Choroid plexus epithelial cell (primary cell): Measurements from ENCODE around the gene LZIC.

Source experiments
- DNase-seq: peaks from one replicate; pipeline ENCODE4 v3.0.0-alpha.2; 2010; ENCODE audit warnings: low read depth
- H3K4me3 ChIP-seq: 2 replicates; pipeline ENCODE4 v1.5.1; 2011; ENCODE audit warnings: low read depth, mild to moderate bottlenecking, control low read depth, low read length, moderate library complexity
- TF ChIP-seq, protein P1 (sequence below): conservative IDR thresholded peaks from 2 replicates; pipeline ENCODE4 v1.5.1; 2011; ENCODE audit warnings: low read depth, mild to moderate bottlenecking, control low read depth, inconsistent platforms, low read length, moderate library complexity

LZIC gene

DNA sequence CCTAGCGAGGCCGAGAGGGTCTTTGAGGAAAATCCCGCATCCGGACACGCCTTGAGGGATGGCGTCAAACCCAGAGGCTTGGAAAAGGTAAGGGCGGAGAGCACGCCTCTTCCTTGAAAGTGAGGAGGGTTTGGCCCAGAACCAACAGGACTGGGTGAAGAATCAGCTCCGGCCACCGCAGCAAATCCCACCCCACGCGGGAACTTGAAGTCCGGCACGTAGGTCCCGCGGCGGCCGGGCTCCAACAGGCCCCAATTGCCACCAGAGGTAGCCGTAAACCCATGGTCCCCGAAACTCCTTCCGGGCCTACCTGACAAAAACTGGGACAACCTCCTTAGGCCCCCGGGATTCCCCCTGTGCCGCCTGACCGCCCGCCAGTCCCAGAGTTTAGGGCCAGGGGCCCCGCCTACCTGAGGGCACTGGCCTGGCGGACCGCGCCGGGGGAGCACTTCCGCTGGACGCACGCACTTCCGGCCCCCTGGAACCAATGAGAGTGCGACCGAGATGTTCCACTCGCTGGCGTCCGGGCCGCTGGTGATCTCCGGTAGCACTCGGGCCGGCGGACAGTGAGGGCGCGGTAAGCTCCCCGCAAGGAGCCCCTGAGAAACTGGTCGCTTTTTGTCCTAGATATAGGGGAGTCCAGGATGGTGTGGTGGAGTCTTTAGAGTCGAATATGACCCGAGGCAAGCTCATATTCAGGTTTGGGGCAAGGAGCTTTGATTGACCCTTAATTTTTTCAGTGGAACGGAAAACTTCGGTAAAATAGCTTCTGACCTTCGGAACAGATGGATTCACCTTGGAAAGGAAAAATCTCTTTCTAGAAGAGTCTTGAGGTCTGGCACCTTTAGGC, at the start of gene LZIC, which contains the start of gene NMNAT1:
LZIC (minus strand) TSS at position 453 of the 850 bp plus-strand sequence. CDS start 6,772 bp downstream, outside the sequence.
NMNAT1 (plus strand) TSS at position 537 of the 850 bp plus-strand sequence. CDS start 28,599 bp downstream, outside the sequence.
- DNase-seq = peak; percentile 96
- TF ChIP-seq, protein P1, sequence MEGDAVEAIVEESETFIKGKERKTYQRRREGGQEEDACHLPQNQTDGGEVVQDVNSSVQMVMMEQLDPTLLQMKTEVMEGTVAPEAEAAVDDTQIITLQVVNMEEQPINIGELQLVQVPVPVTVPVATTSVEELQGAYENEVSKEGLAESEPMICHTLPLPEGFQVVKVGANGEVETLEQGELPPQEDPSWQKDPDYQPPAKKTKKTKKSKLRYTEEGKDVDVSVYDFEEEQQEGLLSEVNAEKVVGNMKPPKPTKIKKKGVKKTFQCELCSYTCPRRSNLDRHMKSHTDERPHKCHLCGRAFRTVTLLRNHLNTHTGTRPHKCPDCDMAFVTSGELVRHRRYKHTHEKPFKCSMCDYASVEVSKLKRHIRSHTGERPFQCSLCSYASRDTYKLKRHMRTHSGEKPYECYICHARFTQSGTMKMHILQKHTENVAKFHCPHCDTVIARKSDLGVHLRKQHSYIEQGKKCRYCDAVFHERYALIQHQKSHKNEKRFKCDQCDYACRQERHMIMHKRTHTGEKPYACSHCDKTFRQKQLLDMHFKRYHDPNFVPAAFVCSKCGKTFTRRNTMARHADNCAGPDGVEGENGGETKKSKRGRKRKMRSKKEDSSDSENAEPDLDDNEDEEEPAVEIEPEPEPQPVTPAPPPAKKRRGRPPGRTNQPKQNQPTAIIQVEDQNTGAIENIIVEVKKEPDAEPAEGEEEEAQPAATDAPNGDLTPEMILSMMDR = no peak

DNA sequence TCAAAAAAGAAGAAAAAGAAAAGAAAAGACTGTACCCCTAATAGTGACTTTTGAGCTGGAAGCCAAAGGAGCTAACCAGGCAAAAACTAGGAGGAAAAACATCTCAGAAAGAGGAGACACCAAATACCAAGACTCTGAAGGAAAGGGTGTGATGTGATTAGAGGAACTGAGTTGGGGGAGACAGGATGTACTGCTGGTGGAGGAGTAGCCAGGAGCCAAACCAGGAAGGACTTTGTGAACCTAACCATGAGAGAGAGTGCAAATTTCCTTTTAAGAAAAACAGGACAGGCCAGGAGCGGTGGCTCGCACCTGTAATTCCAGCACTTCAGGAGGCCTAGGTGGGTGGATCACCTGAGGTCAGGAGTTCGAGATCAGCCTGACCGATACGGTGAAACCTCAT, 49.7 kb upstream of the LZIC start:
- TF ChIP-seq, protein P1 = no peak
- H3K4me3 ChIP-seq = no peak overlapping the region
- no peak for DNase-seq

More for the DNA sequence above, at the start of gene LZIC, which contains the start of gene NMNAT1:
- H3K4me3 ChIP-seq = peak within 1 kb of the TSS; percentile 85

- TF ChIP-seq, protein P1 = no peak
- no peak overlapping the region for H3K4me3 ChIP-seq
- DNase-seq = no peak
Measured at GRCh38 chr1:9990944-9991343, 47.8 kb upstream of the LZIC start.

DNA sequence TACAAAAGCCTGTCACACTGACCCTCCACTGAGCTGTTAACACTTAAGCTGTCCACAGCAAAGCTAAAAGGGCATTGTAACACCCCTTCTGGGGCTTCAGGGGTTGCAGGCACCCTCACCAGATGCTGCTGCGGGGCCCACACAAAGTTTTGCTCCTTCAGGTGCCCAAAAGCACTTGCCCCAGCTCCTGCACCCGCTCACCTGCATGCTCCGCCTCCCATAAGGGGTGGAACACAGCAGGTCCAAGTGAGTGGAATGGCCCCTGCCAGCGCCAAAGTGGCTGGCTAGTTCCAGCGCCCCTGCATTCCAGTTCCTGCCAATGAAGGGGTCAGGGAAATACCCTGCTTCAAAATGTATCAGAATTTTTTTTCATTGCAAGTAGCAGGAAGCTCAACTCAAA, 46.6 kb upstream of the LZIC start:
- H3K4me3 ChIP-seq = no peak overlapping the region
- DNase-seq = no peak
- TF ChIP-seq, protein P1 = no peak

- no peak overlapping the region for H3K4me3 ChIP-seq
- TF ChIP-seq, protein P1 = no peak
Measured at GRCh38 chr1:9985001-9985400, 41.8 kb upstream of the LZIC start.

GRCh38 chr1:9984253-9984652, 41.1 kb upstream of the LZIC start:
- no peak for DNase-seq
- TF ChIP-seq, protein P1 = no peak
- H3K4me3 ChIP-seq = no peak overlapping the region

More at GRCh38 chr1:9985001-9985400, 41.8 kb upstream of the LZIC start:
- DNase-seq = peak; percentile 77
